GM20000 (cell line): ENCODE results near the gene RTKN.
"Not testable (repeated sequence)": the region's sequence is repeated elsewhere in the genome, so short reads cannot be mapped to it uniquely, and the experiment has no call there.

ENCODE experiments used
- DNase-seq: peaks from one replicate; pipeline ENCODE4 v3.0.0; 2012; ENCODE audit warnings: low spot score
- CTCF ChIP-seq: IDR thresholded peaks from 2 replicates; pipeline ENCODE4 v1.5.1; 2012; ENCODE audit warnings: mild to moderate bottlenecking, control low read depth; ENCODE audit errors: extremely low read depth, missing control alignments

RTKN gene

GRCh38 chr2:74441690-74442482 is at the start of gene RTKN:
RTKN (minus strand) TSS chr2:74441937; CDS start chr2:74441816, 121 bp downstream.
- no peak for TF ChIP-seq CTCF
- DNase-seq: peak; percentile 81

- DNase-seq: no peak
Observed at GRCh38 chr2:74489906-74490305, 48.2 kb upstream of the RTKN start.

GRCh38 chr2:74488643-74489481 is 47.1 kb upstream of the RTKN start:
- no peak for TF ChIP-seq CTCF
- DNase-seq: no peak

More at GRCh38 chr2:74489906-74490305, 48.2 kb upstream of the RTKN start:
- no peak for TF ChIP-seq CTCF

- DNase-seq: no peak
- no peak for TF ChIP-seq CTCF
Observed at GRCh38 chr2:74486141-74486540, 44.4 kb upstream of the RTKN start.

GRCh38 chr2:74483675-74484164 is 42.0 kb upstream of the RTKN start:
- DNase-seq: not testable (repeated sequence)

GRCh38 chr2:74482801-74483674 is 41.3 kb upstream of the RTKN start, which contains the start of the genes CCDC142 and TTC31:
CCDC142 (minus strand) TSS chr2:74482998; CDS start chr2:74482837, 161 bp downstream.
TTC31 (plus strand) TSS chr2:74483081; CDS start chr2:74483096, 15 bp downstream.
- TF ChIP-seq CTCF: peak; percentile 86
- DNase-seq: peak; percentile 93
